K562 (cell line): Measurements from ENCODE around the gene ACAP3. TPM values are rescaled to one million over a fixed set of nuclear protein-coding genes. Genes with fewer than 3 reads are reported as not detected.

Source experiments
- ATAC-seq: fragments of 200-7000 bp; cut with Tn5 transposase; 3 replicates; pipeline ENCODE4 v1.9.1; 2020; ENCODE audit warnings: moderate library complexity
- BruUV-seq: library from RNA; stranded (reverse); fragments of 400-500 nt; replicated peaks from 2 replicates; lab custom pipeline; 2021; lab: Mats Ljungman, UMichigan
- CTCF ChIA-PET: fragments of 300-600 bp; formaldehyde crosslinking; extraction: SDS; loops from one replicate; lab custom pipeline; 2021; ENCODE audit warnings: low intra/inter-chr PET ratio; lab: Yijun Ruan, JAX
- POLR2A ChIA-PET: fragments of 300-600, 350-650 bp; sonication (Branson Sonifier 250); formaldehyde crosslinking; extraction: SDS; loops from one replicate; lab custom pipeline; 2021; ENCODE audit warnings: antibody characterized with exemption, inconsistent platforms; lab: Yijun Ruan, JAX
- DNase-seq, 4 experiments: peaks; one replicate each; pipeline versions ENCODE4 v3.0.0 to v3.0.0-alpha.2; 2011 to 2018; ENCODE audit warnings: low spot score in 3 of 4, mixed read lengths in 3 of 4; ENCODE audit errors: extremely low read depth in 1 of 4
- FAIRE-seq: peaks from 2 replicates; lab custom pipeline; 2011; peaks lifted over from hg19 to GRCh38; lab: Jason Lieb, UNC
- H2AFZ ChIP-seq: 2 replicates; pipeline ENCODE4 v1.6.0; 2011; ENCODE audit warnings: low read depth, low read length, control low read depth, inconsistent platforms
- H3K27ac ChIP-seq: fragments of 200-600 bp; 3 replicates; pipeline ENCODE4 v1.8.0; 2011; ENCODE audit warnings: low read depth, mild to moderate bottlenecking, control low read depth, inconsistent platforms, low read length, moderate library complexity, mixed read lengths; ENCODE audit errors: extremely low read depth
- H3K27me3 ChIP-seq, 2 experiments: fragments of 300-600 bp in 1 of 2; 2 replicates in 1 of 2; 3 replicates in 1 of 2; pipeline versions ENCODE4 v1.6.0 to v1.8.0; 2011; ENCODE audit warnings: inconsistent platforms in 2 of 2, low read length in 2 of 2, mild to moderate bottlenecking in 1 of 2, mixed read lengths in 1 of 2, moderate library complexity in 1 of 2; ENCODE audit not compliant: control insufficient read depth in 2 of 2, insufficient read depth in 2 of 2
- H3K36me3 ChIP-seq: fragments of 300-600 bp; 3 replicates; pipeline ENCODE4 v1.8.0; 2011; ENCODE audit warnings: mild to moderate bottlenecking, low read length, inconsistent platforms; ENCODE audit not compliant: control insufficient read depth, insufficient read depth
- H3K4me1 ChIP-seq, 2 experiments: fragments of 200-600 bp in 1 of 2; replicated peaks in 1 of 2; 2 replicates in 1 of 2; 3 replicates in 1 of 2; pipeline versions ENCODE4 v1.5.1 to v1.8.0; 2011; ENCODE audit warnings: inconsistent platforms in 2 of 2, low read length in 2 of 2, mild to moderate bottlenecking in 1 of 2, mixed read lengths in 1 of 2, moderate library complexity in 1 of 2; ENCODE audit not compliant: control insufficient read depth in 2 of 2, insufficient read depth in 2 of 2
- H3K4me2 ChIP-seq: 2 replicates; pipeline ENCODE4 v1.6.1; 2011; ENCODE audit warnings: low read length, control low read depth, inconsistent platforms, mixed read lengths; ENCODE audit not compliant: insufficient read depth
- H3K4me3 ChIP-seq: fragments of 200-600 bp; sonication (generic), shearing (Covaris generic); 2 replicates; pipeline ENCODE4 v1.5.1; 2016; ENCODE audit warnings: control low read depth, inconsistent platforms
- H3K79me2 ChIP-seq: fragments of 200-600 bp; 3 replicates; pipeline ENCODE4 v1.8.0; 2011; ENCODE audit warnings: low read length, inconsistent platforms; ENCODE audit not compliant: control insufficient read depth, insufficient read depth
- H3K9ac ChIP-seq, 2 experiments: 2 replicates each; pipeline versions ENCODE4 v1.6.0 to v1.6.1; 2011; ENCODE audit warnings: low read depth in 2 of 2, low read length in 2 of 2, control low read depth in 1 of 2, inconsistent platforms in 1 of 2, mild to moderate bottlenecking in 1 of 2, mixed read lengths in 1 of 2; ENCODE audit not compliant: insufficient read depth in 1 of 2
- H3K9me1 ChIP-seq: one replicate; pipeline ENCODE4 v1.6.0; 2011; ENCODE audit warnings: inconsistent platforms, mild to moderate bottlenecking, low read length, moderate library complexity; ENCODE audit not compliant: control insufficient read depth, insufficient read depth
- H3K9me3 ChIP-seq: replicated peaks from 2 replicates; pipeline ENCODE4 v1.5.1; 2011; ENCODE audit warnings: low read depth, low read length, inconsistent platforms; ENCODE audit not compliant: control insufficient read depth, insufficient read depth
- H4K20me1 ChIP-seq: replicated peaks from 2 replicates; pipeline ENCODE4 v1.6.1; 2011; ENCODE audit warnings: low read length, inconsistent platforms, mixed read lengths; ENCODE audit not compliant: control insufficient read depth, insufficient read depth
- BMI1 ChIP-seq: fragments of 150-350 bp; IDR thresholded peaks from 2 replicates; pipeline ENCODE4 v1.6.1; 2014; ENCODE audit warnings: low read length
- IFI16 ChIP-seq: fragments of 250-450 bp; sonication (Bioruptor Pico); IDR thresholded peaks from 2 replicates; pipeline ENCODE4 v2.1.2; 2022; ENCODE audit warnings: mild to moderate bottlenecking, inconsistent platforms
- MAZ ChIP-seq, 2 experiments: fragments of 450-650 bp in 1 of 2; sonication (generic) in 1 of 2; formaldehyde crosslinking; IDR thresholded peaks in 1 of 2; conservative IDR thresholded peaks in 1 of 2; 2 replicates each; pipeline versions ENCODE4 v1.4.0 to v1.5.0; 2020; ENCODE audit warnings: mild to moderate bottlenecking in 1 of 2, missing genetic modification reagents in 1 of 2
- MEF2A ChIP-seq: IDR thresholded peaks from 2 replicates; pipeline ENCODE4 v1.6.1; 2011; ENCODE audit warnings: low read depth, mild to moderate bottlenecking, low read length, moderate library complexity; ENCODE audit not compliant: control insufficient read depth
- MTA1 ChIP-seq: fragments of 450-650 bp; IDR thresholded peaks from 2 replicates; pipeline ENCODE4 v1.6.1; 2017; ENCODE audit warnings: borderline replicate concordance
- NR2C2 ChIP-seq, 2 experiments: fragments of 200-800 bp in 1 of 2; sonication (Bioruptor generic) in 1 of 2; sonication (generic) in 1 of 2; formaldehyde crosslinking in 1 of 2; IDR thresholded peaks; 2 replicates each; pipeline versions ENCODE4 v1.6.1 to v1.8.0; 2016 to 2022; ENCODE audit warnings: mild to moderate bottlenecking in 1 of 2, missing compliant biosample characterization in 1 of 2, missing genetic modification characterization in 1 of 2, missing genetic modification reagents in 1 of 2
- NRF1 ChIP-seq, 2 experiments: fragments of 450-650 bp; IDR thresholded peaks in 1 of 2; conservative IDR thresholded peaks in 1 of 2; 2 replicates each; pipeline ENCODE4 v1.6.1; 2014; ENCODE audit warnings: mild to moderate bottlenecking in 2 of 2
- POLR2G ChIP-seq: fragments of 200-400 bp; formaldehyde crosslinking; IDR thresholded peaks from 2 replicates; pipeline ENCODE4 v1.6.1; 2017; ENCODE audit warnings: low read depth, mild to moderate bottlenecking, antibody characterized with exemption, low read length, moderate library complexity
- ZNF253 ChIP-seq: fragments of 250-450 bp; sonication (Bioruptor Pico); conservative IDR thresholded peaks from 2 replicates; pipeline ENCODE4 v1.6.1; 2021; ENCODE audit warnings: mild to moderate bottlenecking
- ZNF263 ChIP-seq: sonication (generic); formaldehyde crosslinking; IDR thresholded peaks from 2 replicates; pipeline ENCODE4 v1.8.0; 2022; ENCODE audit warnings: mild to moderate bottlenecking, missing genetic modification reagents, borderline replicate concordance
- ZNF41 ChIP-seq: fragments of 250-450 bp; sonication (Bioruptor Pico); conservative IDR thresholded peaks from 2 replicates; pipeline ENCODE4 v1.4.0; 2020; ENCODE audit warnings: mild to moderate bottlenecking
- WGBS: fragments of 100-300 bp; shearing (Covaris generic); methylation state at CpG from one replicate; pipeline ENCODE4 v1.1.6; 2016; ENCODE audit warnings: low coverage, mixed read lengths; ENCODE audit not compliant: insufficient coverage; ENCODE audit errors: missing lambda C conversion rate; 5-methylcytosine and 5-hydroxymethylcytosine counted together
- in situ Hi-C: fragments of 300-500 bp; cut with MboI; formaldehyde crosslinking; loops from 4 replicates; pipeline ENCODE4 v1.15.0; 2018; ENCODE audit warnings: inconsistent platforms, mixed read lengths
- intact Hi-C: fragments of 100-400 bp; cut with micrococcal nuclease; formaldehyde crosslinking; loops from 2 replicates; pipeline ENCODE4 v1.14.2; 2022
- polyA plus RNA-seq, 8 experiments: library from polyadenylated mRNA; depleted of rRNA in 4 of 8; stranded (reverse) in 5 of 8; unstranded in 3 of 8; fragments of >200 nt; fragmentation: Nextera tagmentation in 2 of 8; fragmentation: Illumina TruSeq in 1 of 8; extraction: Ambion mirVana in 2 of 8; extraction: Trizol in 1 of 8; gene quantifications; 2 replicates each; pipeline versions ENCODE4 v1.2.1 to v1.2.3, GENCODE V29; 2011 to 2014; ENCODE audit warnings: inconsistent platforms in 1 of 8, missing spikeins in 1 of 8
- total RNA-seq, 7 experiments: library from RNA; depleted of rRNA in 6 of 7; stranded (reverse); fragments of >200 nt in 6 of 7; fragmentation: Illumina TruSeq in 2 of 7; extraction: Trizol in 2 of 7; gene quantifications; 2 replicates each; pipeline versions ENCODE4 v1.2.1 to v1.2.3, GENCODE V29; 2011 to 2021; ENCODE audit warnings: low replicate concordance in 1 of 7
- TF ChIP-seq, protein P1 (sequence below): sonication (generic); formaldehyde crosslinking; IDR thresholded peaks from 2 replicates; pipeline ENCODE4 v1.8.1; 2023; ENCODE audit warnings: mild to moderate bottlenecking, missing genetic modification reagents
- TF ChIP-seq, protein P2 (sequence below), 3 experiments: fragments of 200-800 bp in 1 of 3; sonication (Bioruptor generic) in 1 of 3; sonication (generic) in 1 of 3; formaldehyde crosslinking in 1 of 3; IDR thresholded peaks; 2 replicates each; pipeline versions ENCODE4 v1.6.1 to v1.8.0; 2016 to 2022; ENCODE audit warnings: mild to moderate bottlenecking in 2 of 3, missing compliant biosample characterization in 2 of 3, missing genetic modification characterization in 2 of 3, missing genetic modification reagents in 1 of 3

ACAP3 gene
- total and polyA plus RNA-seq, 9 of the 15 experiments (the other 6 are each of a cell fraction or from before 2014, with no cell fraction given) = 0.01 to 49.0 (median 12.0) TPM

DNA sequence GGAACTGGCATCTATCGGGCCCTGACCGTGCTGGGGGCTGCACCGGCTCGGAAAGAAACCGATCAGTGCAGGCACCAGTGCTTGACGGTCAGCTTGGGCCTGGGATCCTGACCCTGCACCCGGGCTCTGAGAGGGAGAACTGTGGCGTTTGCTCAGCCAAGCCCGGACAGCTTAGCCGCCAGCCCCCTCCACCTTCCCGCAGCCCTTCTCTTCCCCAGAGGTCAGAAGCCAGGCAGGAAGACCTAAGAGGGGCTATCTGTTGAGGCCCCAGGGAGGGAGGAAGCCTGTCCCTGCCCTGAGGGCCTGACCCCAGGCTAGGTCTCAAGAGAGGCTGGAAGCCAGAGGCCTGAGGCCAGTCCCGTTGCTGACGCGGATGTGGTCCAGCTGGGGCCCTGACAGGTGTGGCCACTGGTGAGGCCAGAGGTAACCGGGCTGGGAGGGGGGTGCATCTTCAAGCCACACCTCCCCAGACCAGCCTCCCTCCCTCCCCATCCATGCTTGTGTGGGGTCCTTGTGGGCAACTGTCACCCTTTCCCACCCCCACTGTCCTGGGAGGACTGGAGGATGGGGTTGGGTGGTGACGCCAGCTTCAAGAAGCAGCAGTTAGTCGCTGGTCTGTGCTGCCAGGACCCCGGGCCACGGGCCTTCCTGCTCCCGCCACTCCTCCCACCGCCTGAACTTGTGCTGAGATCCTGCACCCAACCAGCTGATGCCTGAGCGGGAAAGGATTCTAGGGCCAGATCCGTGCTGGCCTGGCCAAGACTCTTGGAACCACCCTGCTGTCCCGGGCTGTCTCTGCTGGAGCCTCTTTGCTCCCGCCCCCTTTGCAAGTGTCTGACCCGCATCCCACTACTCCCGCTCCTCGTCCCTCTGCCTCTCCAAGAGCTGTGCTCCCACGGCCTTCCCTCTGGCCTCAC is 44.0 kb upstream of the ACAP3 start:
- intact Hi-C loops (loop anchor here (2.0 kb wide), 1 partner anchor 21 kb away; no protein-coding TSS in a partner anchor), in situ Hi-C loops (no loop called here)
- CTCF ChIA-PET = interaction anchor here (0.6 kb wide), 2 partner anchors 46 to 50 kb away, joined by 3 read pairs; no protein-coding TSS in a partner anchor
- TSS peak; percentile 74 for BruUV-seq
- Histone ChIP-seq H3K27ac (no peak overlapping the region), H3K27me3 (no peaks in the 10 kb centered on the region), H3K36me3 (no peaks in the 10 kb centered on the region; the same call in 2 of the 3 replicates), H3K9me3 (no peaks in the 10 kb centered on the region), H3K4me3 (no peak overlapping the region), H2AFZ (no peak overlapping the region), H3K9me1 (no peaks in the 10 kb centered on the region), H4K20me1 (peaks cover 13% of the 10 kb centered on the region), H3K79me2 (peaks cover 26% of the 10 kb centered on the region), H3K4me2 (peak overlapping the region; percentile 21; the same call in 1 of the 2 replicates), H3K4me1 (peaks cover 6 to 76% of the 10 kb centered on the region in 2 experiments; a peak in 3 of 5 replicates), H3K9ac (peak overlapping the region in 1 of 2 experiments; percentile 69; a peak in 2 of 4 replicates)
- FAIRE-seq (peak; percentile 71), DNase-seq (peak in 1 of 4 experiments; percentile 41), ATAC-seq (peak; percentile 1; the same call in 1 of the 3 replicates)
- WGBS = 67% methylated on average over 25 of the region's 29 CpGs
- POLR2A ChIA-PET = interaction anchor here (0.6 to 1.3 kb wide), 8 partner anchors 17 to 548 kb away, joined by 3 to 5 read pairs (median 3); no protein-coding TSS in a partner anchor
- TF ChIP-seq POLR2G (peak; percentile 69), NR2C2 (CRISPR knock-in tag; IDR thresholded peaks at IDR 0.05) (no peak), NR2C2 (tag; IDR thresholded peaks at IDR 0.05) (no peak), ZNF41 (CRISPR knock-in tag) (no peak), NRF1 (conservative IDR thresholded peaks at IDR 0.05 in 1 of 2, IDR thresholded peaks at IDR 0.05 in 1 of 2) (no peak), MAZ (CRISPR knock-in tag; conservative IDR thresholded peaks at IDR 0.05 in 1 of 2, IDR thresholded peaks at IDR 0.05 in 1 of 2) (no peak), BMI1 (no peak), MEF2A (no peak), ZNF253 (CRISPR knock-in tag) (no peak), MTA1 (no peak), ZNF263 (CRISPR knock-in tag) (peak; percentile 57), IFI16 (no peak)
- TF ChIP-seq, protein P1, sequence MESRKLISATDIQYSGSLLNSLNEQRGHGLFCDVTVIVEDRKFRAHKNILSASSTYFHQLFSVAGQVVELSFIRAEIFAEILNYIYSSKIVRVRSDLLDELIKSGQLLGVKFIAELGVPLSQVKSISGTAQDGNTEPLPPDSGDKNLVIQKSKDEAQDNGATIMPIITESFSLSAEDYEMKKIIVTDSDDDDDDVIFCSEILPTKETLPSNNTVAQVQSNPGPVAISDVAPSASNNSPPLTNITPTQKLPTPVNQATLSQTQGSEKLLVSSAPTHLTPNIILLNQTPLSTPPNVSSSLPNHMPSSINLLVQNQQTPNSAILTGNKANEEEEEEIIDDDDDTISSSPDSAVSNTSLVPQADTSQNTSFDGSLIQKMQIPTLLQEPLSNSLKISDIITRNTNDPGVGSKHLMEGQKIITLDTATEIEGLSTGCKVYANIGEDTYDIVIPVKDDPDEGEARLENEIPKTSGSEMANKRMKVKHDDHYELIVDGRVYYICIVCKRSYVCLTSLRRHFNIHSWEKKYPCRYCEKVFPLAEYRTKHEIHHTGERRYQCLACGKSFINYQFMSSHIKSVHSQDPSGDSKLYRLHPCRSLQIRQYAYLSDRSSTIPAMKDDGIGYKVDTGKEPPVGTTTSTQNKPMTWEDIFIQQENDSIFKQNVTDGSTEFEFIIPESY (CRISPR knock-in tag) = peak; percentile 75
- TF ChIP-seq, protein P2, sequence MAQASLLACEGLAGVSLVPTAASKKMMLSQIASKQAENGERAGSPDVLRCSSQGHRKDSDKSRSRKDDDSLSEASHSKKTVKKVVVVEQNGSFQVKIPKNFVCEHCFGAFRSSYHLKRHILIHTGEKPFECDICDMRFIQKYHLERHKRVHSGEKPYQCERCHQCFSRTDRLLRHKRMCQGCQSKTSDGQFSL (CRISPR knock-in tag; IDR thresholded peaks at IDR 0.05) = peak; percentile 41; the same call in 1 of the 2 replicates
- TF ChIP-seq, protein P2 (tag; IDR thresholded peaks at IDR 0.05) = no peak
